GM19043 (cell line): ENCODE data around the gene PPP1R37.

Experiments used
- ATAC-seq: cut with Tn5 transposase; IDR thresholded peaks from one replicate; pipeline ENCODE4 v1.9.1; 2021; ENCODE audit warnings: low read depth; ENCODE audit not compliant: unreplicated experiment

Gene PPP1R37

DNA sequence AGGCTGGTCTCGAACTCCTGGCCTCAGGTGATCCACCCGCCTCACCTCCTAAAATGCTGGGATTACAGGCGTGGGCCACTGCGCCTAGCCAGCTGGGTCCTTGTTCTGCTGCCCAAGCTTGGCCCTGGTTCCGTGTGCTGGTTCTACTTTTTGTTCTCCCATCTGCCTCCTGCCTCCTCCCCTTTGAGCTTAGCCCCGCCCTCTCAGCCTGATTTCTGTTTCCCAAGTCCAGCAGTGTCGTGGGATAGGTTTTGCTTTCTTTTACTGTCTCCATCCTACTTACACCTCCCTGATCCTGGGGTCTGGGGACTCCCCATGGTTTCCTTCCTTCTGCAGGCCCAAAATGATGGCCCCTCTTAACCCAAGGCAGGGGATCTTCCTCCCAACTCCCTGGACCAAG is 88.0 kb downstream of the PPP1R37 start:
- no peak for ATAC-seq

DNA sequence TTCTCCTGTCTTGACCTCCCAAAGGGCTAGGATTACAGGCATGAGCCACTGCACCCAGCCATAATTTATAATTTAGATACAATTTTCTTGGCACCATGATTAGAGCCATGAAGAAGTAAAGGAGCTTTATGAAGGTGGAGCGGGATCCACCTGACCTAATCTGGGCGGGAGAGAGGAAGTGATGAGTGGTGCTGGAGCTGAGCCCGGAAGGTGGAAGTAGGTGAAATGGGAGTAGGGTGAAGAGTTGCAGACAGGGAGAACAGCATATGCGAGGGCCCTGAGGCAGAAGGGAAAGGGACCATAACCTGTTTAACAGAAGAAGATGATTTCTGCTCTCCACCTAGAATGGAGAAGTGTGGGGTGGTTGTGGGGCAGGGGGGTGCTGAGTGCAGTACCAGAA is 89.8 kb downstream of the PPP1R37 start:
- ATAC-seq: no peak

- no peak for ATAC-seq
Measured at GRCh38 chr19:45184115-45184514, 91.1 kb downstream of the PPP1R37 start.

DNA sequence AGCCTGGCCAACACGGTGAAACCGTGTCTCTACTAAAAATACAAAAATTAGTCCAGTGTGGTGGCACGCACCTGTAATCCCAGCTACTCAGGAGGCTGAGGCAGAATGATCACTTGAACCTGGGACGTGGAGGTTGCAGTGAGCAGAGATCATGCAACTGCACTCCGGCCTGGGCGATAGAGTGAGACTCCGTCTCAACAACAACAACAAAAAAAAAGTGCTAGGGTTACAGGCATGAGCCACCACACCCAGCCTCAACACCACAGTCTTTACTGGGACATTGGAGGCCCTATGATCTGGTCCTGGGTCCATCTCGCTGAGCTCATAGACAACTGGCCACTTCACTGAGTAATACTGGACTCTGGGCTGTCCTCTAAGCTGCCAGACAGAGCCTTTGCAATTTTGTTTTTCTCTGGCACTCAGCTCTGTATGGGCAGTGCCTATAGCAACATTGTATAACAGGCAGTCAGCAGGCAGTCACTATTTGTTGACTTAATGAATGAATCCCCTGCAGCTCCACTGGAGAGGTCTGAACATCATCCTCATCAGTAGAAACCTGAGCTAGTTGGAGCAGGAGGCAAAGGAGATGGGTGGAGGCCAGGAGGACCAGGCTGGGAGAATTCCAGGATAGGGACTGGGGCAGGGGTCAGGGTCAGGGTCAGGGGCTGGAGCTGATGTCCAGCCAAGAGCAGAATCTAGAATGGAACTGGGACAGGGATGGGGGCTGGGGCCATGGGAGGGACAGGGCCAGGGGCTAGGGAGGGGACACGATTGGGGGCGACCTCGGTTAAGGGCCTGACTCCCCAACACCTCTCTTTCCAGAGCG is 93.7 kb downstream of the PPP1R37 start:
- ATAC-seq: no peak

DNA sequence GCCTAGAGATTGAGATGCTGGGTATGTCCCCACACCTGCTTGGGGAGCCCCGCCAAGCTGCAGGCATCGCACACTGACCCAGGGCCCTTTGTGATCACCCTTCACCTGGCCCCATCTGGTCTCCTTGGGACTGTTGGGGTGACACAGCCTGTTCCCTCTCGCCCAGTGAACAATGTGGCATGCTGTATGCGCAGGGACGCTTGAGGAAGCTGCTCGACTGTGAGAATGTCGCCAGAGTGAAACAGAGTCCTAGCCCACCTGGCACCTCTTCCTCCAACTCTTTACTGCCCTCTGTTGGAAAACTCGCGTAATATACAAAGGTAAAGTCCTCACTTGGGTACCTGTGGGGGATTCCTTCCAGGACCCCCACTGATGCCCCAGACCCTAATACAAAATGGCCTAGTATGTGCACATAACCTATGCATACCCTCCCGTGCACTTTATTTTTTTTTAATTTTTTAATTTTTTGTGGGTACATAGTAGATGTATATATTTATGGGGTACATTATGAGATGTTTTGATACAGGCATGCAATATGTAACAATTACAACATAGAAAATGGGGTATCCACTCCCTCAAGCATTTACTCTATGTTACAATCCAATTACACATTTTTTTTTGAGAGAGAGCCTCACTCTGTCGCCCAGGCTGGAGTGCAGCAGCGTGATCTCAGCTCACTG is 94.6 kb downstream of the PPP1R37 start:
- no peak for ATAC-seq

GRCh38 chr19:45189971-45190370 is 97.0 kb downstream of the PPP1R37 start:
- ATAC-seq: no peak

DNA sequence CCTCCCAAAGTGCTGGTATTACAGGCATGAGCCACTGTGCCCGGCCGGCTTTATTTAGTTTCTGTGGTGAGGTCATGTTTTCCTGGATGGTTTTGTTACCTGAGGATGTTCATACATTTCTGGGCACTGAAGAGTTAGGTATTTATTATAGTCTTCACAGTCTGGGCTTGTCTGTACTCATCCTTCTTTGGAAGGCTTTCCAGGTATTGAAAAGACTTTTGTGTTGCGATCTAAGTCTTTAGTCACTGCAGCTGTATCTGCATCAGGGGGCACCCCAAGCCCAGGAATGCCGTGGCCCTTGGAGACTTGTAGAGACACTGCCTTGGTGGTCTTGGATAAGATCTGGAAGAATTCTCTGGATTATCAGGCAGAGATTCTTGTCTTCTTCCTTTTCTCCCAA is 98.4 kb downstream of the PPP1R37 start:
- ATAC-seq: no peak

DNA sequence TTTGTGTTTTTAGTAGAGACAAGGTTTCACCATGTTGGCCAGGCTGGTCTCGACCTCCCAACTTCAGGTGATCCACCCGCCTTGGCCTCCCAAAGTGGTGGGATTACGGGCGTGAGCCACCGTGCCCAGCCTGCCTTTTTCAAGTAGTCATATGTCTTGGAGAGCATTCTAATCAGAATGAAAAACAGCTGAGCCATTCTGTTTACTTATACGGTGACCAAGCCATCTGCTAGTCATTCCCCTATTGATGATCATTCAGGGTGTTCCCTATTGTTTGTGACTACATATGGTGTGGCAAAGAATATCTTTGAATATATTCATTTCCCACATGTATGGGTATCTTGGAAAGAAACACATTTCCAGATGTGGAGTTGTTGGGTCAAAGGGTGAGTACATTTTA is 102.8 kb downstream of the PPP1R37 start:
- no peak for ATAC-seq
